Endothelial cell of umbilical vein (primary cell): ENCODE data around the gene SCYL1. TPM values are rescaled to one million over a fixed set of nuclear protein-coding genes. Genes with fewer than 3 reads are reported as not detected.

Source experiments
- BruUV-seq: library from RNA; stranded (reverse); fragments of 400-500 nt; replicated peaks from 2 replicates; lab custom pipeline; 2021; lab: Mats Ljungman, UMichigan
- CTCF ChIA-PET: fragments of 300-600, 350-600 bp; sonication (Branson Sonifier 250); formaldehyde crosslinking; loops from one replicate; lab custom pipeline; 2021; ENCODE audit warnings: antibody characterized with exemption, inconsistent platforms; lab: Charles Lee
- POLR2A ChIA-PET: fragments of 300-600, 350-600 bp; sonication (Branson Sonifier 250); formaldehyde crosslinking; loops from one replicate; lab custom pipeline; 2021; ENCODE audit warnings: antibody characterized with exemption, inconsistent platforms; lab: Charles Lee
- DNase-seq: peaks from one replicate; pipeline ENCODE4 v3.0.0-alpha.2; 2011; ENCODE audit warnings: low read depth, low spot score
- FAIRE-seq: peaks from 2 replicates; lab custom pipeline; 2011; peaks lifted over from hg19 to GRCh38; lab: Jason Lieb, UNC
- H2AFZ ChIP-seq: 2 replicates; pipeline ENCODE4 v1.6.0; 2012; ENCODE audit warnings: low read depth, low read length, control low read depth, inconsistent platforms
- H3K27ac ChIP-seq: 2 replicates; pipeline ENCODE4 v1.5.1; 2011; ENCODE audit warnings: low read depth, mild to moderate bottlenecking, control low read depth, low read length, moderate library complexity; ENCODE audit not compliant: insufficient read depth
- H3K27me3 ChIP-seq, 2 experiments: 2 replicates each; pipeline versions ENCODE4 v1.6.0 to v1.6.1; 2011; ENCODE audit warnings: low read length in 2 of 2, mixed read lengths in 1 of 2; ENCODE audit not compliant: control insufficient read depth in 2 of 2, insufficient read depth in 2 of 2
- H3K36me3 ChIP-seq, 2 experiments: 2 replicates in 1 of 2; 3 replicates in 1 of 2; pipeline ENCODE4 v1.5.1; 2011; ENCODE audit warnings: low read length in 2 of 2, mild to moderate bottlenecking in 1 of 2, moderate library complexity in 1 of 2; ENCODE audit not compliant: control insufficient read depth in 2 of 2, insufficient read depth in 2 of 2; ENCODE audit errors: extremely low read depth in 1 of 2
- H3K4me1 ChIP-seq: 3 replicates; pipeline ENCODE4 v1.5.1; 2011; ENCODE audit warnings: mild to moderate bottlenecking, low read length; ENCODE audit not compliant: control insufficient read depth, insufficient read depth; ENCODE audit errors: extremely low read depth
- H3K4me2 ChIP-seq: 2 replicates; pipeline ENCODE4 v1.6.1; 2011; ENCODE audit warnings: low read length, control low read depth, mixed read lengths; ENCODE audit not compliant: insufficient read depth
- H3K4me3 ChIP-seq, 3 experiments: fragments of 200-600 bp in 1 of 3; sonication (generic), shearing (Covaris generic) in 1 of 3; replicated peaks in 1 of 3; 2 replicates each; pipeline ENCODE4 v1.5.1; 2011 to 2016; ENCODE audit warnings: control low read depth in 3 of 3, low read length in 3 of 3, mild to moderate bottlenecking in 2 of 3, inconsistent platforms in 1 of 3, low read depth in 1 of 3, moderate library complexity in 1 of 3; ENCODE audit not compliant: insufficient read depth in 1 of 3
- H3K79me2 ChIP-seq: 2 replicates; pipeline ENCODE4 v1.6.0; 2012; ENCODE audit warnings: low read length, inconsistent platforms; ENCODE audit not compliant: control insufficient read depth, insufficient read depth
- H3K9ac ChIP-seq: replicated peaks from 2 replicates; pipeline ENCODE3; 2011; ENCODE audit warnings: low read length, control low read depth; ENCODE audit not compliant: insufficient read depth; ENCODE audit errors: extremely low read depth
- H3K9me1 ChIP-seq: replicated peaks from 3 replicates; pipeline ENCODE4 v1.6.0; 2011; ENCODE audit warnings: mild to moderate bottlenecking, low read length; ENCODE audit not compliant: control insufficient read depth, insufficient read depth; ENCODE audit errors: extremely low read depth
- H3K9me3 ChIP-seq: replicated peaks from 2 replicates; pipeline ENCODE4 v1.5.1; 2012; ENCODE audit warnings: low read length, inconsistent platforms; ENCODE audit not compliant: control insufficient read depth, insufficient read depth
- H4K20me1 ChIP-seq: replicated peaks from 2 replicates; pipeline ENCODE3; 2011; ENCODE audit warnings: mild to moderate bottlenecking, low read length; ENCODE audit not compliant: control insufficient read depth, insufficient read depth; ENCODE audit errors: extremely low read depth
- EZH2 ChIP-seq: IDR thresholded peaks from 2 replicates; pipeline ENCODE4 v1.6.1; 2012; ENCODE audit warnings: borderline replicate concordance, low read depth, mild to moderate bottlenecking, moderate library complexity, low read length, inconsistent platforms; ENCODE audit not compliant: severe bottlenecking
- FOS ChIP-seq: IDR thresholded peaks from 2 replicates; pipeline ENCODE4 v1.6.1; 2011; ENCODE audit warnings: mild to moderate bottlenecking, low read length, moderate library complexity, borderline replicate concordance; ENCODE audit not compliant: insufficient read depth
- GATA2 ChIP-seq: IDR thresholded peaks from 2 replicates; pipeline ENCODE4 v1.7.0; 2011; ENCODE audit warnings: low read depth, mild to moderate bottlenecking, moderate library complexity, mixed read lengths, low read length; ENCODE audit not compliant: insufficient read length, insufficient read depth
- JUN ChIP-seq: IDR thresholded peaks from 2 replicates; pipeline ENCODE4 v1.6.1; 2011; ENCODE audit warnings: borderline replicate concordance, low read depth; ENCODE audit not compliant: insufficient read length, insufficient read depth
- MYC ChIP-seq: IDR thresholded peaks from one replicate; pipeline ENCODE4 v1.6.1; 2011; ENCODE audit warnings: mild to moderate bottlenecking, low read depth, low read length
- POLR2A ChIP-seq: IDR thresholded peaks from 2 replicates; pipeline ENCODE4 v1.6.1; 2012; ENCODE audit warnings: low read depth, mild to moderate bottlenecking, control low read depth, low read length
- POLR2AphosphoS5 ChIP-seq: IDR thresholded peaks from 2 replicates; pipeline ENCODE4 v1.6.1; 2012; ENCODE audit warnings: low read depth, mild to moderate bottlenecking, control low read depth, low read length, moderate library complexity; ENCODE audit not compliant: insufficient read depth
- dilution Hi-C: fragments of 300-500 bp; cut with MboI; formaldehyde crosslinking; loops from one replicate; pipeline ENCODE4 v1.15.0; 2019; ENCODE audit warnings: low sequenced_read_pairs; ENCODE audit not compliant: extremely low pct_ligation_motif_present
- intact Hi-C: fragments of 100-400 bp; cut with micrococcal nuclease; formaldehyde crosslinking; loops from one replicate; pipeline ENCODE4 v1.10.0; 2022
- polyA plus RNA-seq, 4 experiments: library from polyadenylated mRNA; depleted of rRNA in 3 of 4; stranded (reverse) in 3 of 4; unstranded in 1 of 4; fragments of >200 nt; gene quantifications; 2 replicates each; pipeline versions ENCODE4 v1.2.1 to v1.2.3, GENCODE V29; 2011 to 2012; ENCODE audit warnings: missing spikeins in 1 of 4
- total RNA-seq: library from RNA; stranded (reverse); gene quantifications from 2 replicates; pipeline ENCODE4 v1.2.3, GENCODE V29; 2021
- TF ChIP-seq, protein P1 (sequence below): IDR thresholded peaks from 2 replicates; pipeline ENCODE4 v1.6.1; 2011; ENCODE audit not compliant: insufficient read depth, insufficient read length
- TF ChIP-seq, protein P2 (sequence below), 2 donors: IDR thresholded peaks; 1 replicate in 1 of 2; 2 replicates in 1 of 2; pipeline ENCODE4 v1.5.1; 2011; ENCODE audit warnings: low read length in 2 of 2, mild to moderate bottlenecking in 2 of 2, moderate library complexity in 2 of 2, control low read depth in 1 of 2, inconsistent platforms in 1 of 2, low read depth in 1 of 2; ENCODE audit not compliant: insufficient read depth in 1 of 2; ENCODE audit errors: extremely low read depth in 1 of 2

Gene SCYL1
- total and polyA plus RNA-seq, 2 donors (not counting 3 experiments of a cell fraction or from before 2014, with no cell fraction given) = 88.2 to 126 TPM

- dilution Hi-C loops = no loop called here
Measured at GRCh38 chr11:65525546-65526480, 930 bp downstream of the SCYL1 start.

More at GRCh38 chr11:65525546-65526480, 930 bp downstream of the SCYL1 start:
- H3K9ac ChIP-seq = peak overlapping the region; percentile 91
- H3K27me3 ChIP-seq = no peaks in the 10 kb centered on the region
- no peak overlapping the region for H2AFZ ChIP-seq
- BruUV-seq = TSS peak; percentile 47
- peaks cover 11% of the 10 kb centered on the region for H3K4me1 ChIP-seq
- ChIA-PET POLR2A (interaction anchor here (0.6 to 1.0 kb wide), 2 partner anchors 60 to 103 kb away, joined by 3 read pairs; partner anchors contain the start of gene NEAT1), CTCF (interaction anchor here (1.0 to 2.5 kb wide), 7 partner anchors 10 to 69 kb away, joined by 3 to 8 read pairs (median 6); partner anchors contain the start of genes EHBP1L1 and FAM89B)
- peak overlapping the region; percentile 39 to 99 (median 54) for H3K4me3 ChIP-seq
- no peak for FAIRE-seq
- TF ChIP-seq POLR2AphosphoS5 = no peak
- TF ChIP-seq FOS = no peak
- TF ChIP-seq JUN = no peak
- no peak for TF ChIP-seq GATA2
- TF ChIP-seq EZH2 = no peak
- TF ChIP-seq MYC = no peak
- TF ChIP-seq, protein P1, sequence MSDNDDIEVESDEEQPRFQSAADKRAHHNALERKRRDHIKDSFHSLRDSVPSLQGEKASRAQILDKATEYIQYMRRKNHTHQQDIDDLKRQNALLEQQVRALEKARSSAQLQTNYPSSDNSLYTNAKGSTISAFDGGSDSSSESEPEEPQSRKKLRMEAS = no peak
- TF ChIP-seq, protein P2, sequence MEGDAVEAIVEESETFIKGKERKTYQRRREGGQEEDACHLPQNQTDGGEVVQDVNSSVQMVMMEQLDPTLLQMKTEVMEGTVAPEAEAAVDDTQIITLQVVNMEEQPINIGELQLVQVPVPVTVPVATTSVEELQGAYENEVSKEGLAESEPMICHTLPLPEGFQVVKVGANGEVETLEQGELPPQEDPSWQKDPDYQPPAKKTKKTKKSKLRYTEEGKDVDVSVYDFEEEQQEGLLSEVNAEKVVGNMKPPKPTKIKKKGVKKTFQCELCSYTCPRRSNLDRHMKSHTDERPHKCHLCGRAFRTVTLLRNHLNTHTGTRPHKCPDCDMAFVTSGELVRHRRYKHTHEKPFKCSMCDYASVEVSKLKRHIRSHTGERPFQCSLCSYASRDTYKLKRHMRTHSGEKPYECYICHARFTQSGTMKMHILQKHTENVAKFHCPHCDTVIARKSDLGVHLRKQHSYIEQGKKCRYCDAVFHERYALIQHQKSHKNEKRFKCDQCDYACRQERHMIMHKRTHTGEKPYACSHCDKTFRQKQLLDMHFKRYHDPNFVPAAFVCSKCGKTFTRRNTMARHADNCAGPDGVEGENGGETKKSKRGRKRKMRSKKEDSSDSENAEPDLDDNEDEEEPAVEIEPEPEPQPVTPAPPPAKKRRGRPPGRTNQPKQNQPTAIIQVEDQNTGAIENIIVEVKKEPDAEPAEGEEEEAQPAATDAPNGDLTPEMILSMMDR (IDR thresholded peaks at IDR 0.05; ENCODE audit: extremely low read depth in 1 of 2, insufficient read depth in 1 of 2, low read depth in 1 of 2, low read length in 2 of 2) = no peak
- no peak for TF ChIP-seq POLR2A
- peaks cover 21% of the 10 kb centered on the region for H3K79me2 ChIP-seq
- peaks cover 9 to 26% of the 10 kb centered on the region in 2 experiments for H3K36me3 ChIP-seq
- intact Hi-C loops = loop anchor here (1.0 kb wide), 1 partner anchor 14 kb away; no protein-coding TSS in a partner anchor
- DNase-seq = no peak
- no peaks in the 10 kb centered on the region for H4K20me1 ChIP-seq
- no peaks in the 10 kb centered on the region for H3K9me3 ChIP-seq
- H3K27ac ChIP-seq = peak overlapping the region; percentile 60
- H3K4me2 ChIP-seq = peak overlapping the region; percentile 32
- H3K9me1 ChIP-seq = no peaks in the 10 kb centered on the region
